Osteoblast (primary cell): Measurements from ENCODE around the gene CDIPT. TPM values are rescaled to one million over a fixed set of nuclear protein-coding genes. Genes with fewer than 3 reads are reported as not detected.
A peak's percentile ranks its signal among the peaks of the same experiment; 100 is the strongest.

Experiments used
- DNase-seq: peaks from one replicate; pipeline ENCODE4 v3.0.0; 2011; ENCODE audit warnings: low spot score, mixed read lengths; ENCODE audit not compliant: insufficient read length; ENCODE audit errors: missing footprints
- H2AFZ ChIP-seq: 2 replicates; pipeline ENCODE4 v1.6.0; 2011; ENCODE audit warnings: mild to moderate bottlenecking, low read length
- H3K27ac ChIP-seq: 2 replicates; pipeline ENCODE4 v1.5.1; 2011; ENCODE audit warnings: mild to moderate bottlenecking, low read depth, low read length, moderate library complexity
- H3K27me3 ChIP-seq: 2 replicates; pipeline ENCODE4 v1.6.0; 2012; ENCODE audit warnings: mild to moderate bottlenecking, control low read depth, inconsistent platforms, low read length, moderate library complexity; ENCODE audit not compliant: insufficient read depth
- H3K36me3 ChIP-seq: 2 replicates; pipeline ENCODE4 v1.5.1; 2011; ENCODE audit warnings: mild to moderate bottlenecking, low read length, control low read depth, moderate library complexity; ENCODE audit not compliant: insufficient read depth
- H3K4me1 ChIP-seq: 2 replicates; pipeline ENCODE4 v1.5.1; 2011; ENCODE audit warnings: mild to moderate bottlenecking, low read length, control low read depth, moderate library complexity; ENCODE audit not compliant: insufficient read depth
- H3K4me2 ChIP-seq: 2 replicates; pipeline ENCODE4 v1.6.0; 2011; ENCODE audit warnings: mild to moderate bottlenecking, low read length; ENCODE audit not compliant: insufficient read depth
- H3K4me3 ChIP-seq: fragments of 200-600 bp; sonication (generic); 3 replicates; pipeline ENCODE4 v1.5.1; 2012; ENCODE audit warnings: mild to moderate bottlenecking, low read length, inconsistent platforms; ENCODE audit not compliant: insufficient read depth
- H3K79me2 ChIP-seq: 2 replicates; pipeline ENCODE4 v1.6.0; 2012; ENCODE audit warnings: mild to moderate bottlenecking, low read length, control low read depth, inconsistent platforms; ENCODE audit not compliant: insufficient read depth
- H3K9me3 ChIP-seq: 2 replicates; pipeline ENCODE4 v1.5.1; 2011; ENCODE audit warnings: low read depth, low read length, control low read depth
- H4K20me1 ChIP-seq: 2 replicates; pipeline ENCODE4 v1.6.0; 2012; ENCODE audit warnings: mild to moderate bottlenecking, low read length, control low read depth; ENCODE audit not compliant: insufficient read depth
- CTCF ChIP-seq: IDR thresholded peaks from 2 replicates; pipeline ENCODE4 v1.5.1; 2011; ENCODE audit warnings: mild to moderate bottlenecking, low read depth, low read length, moderate library complexity; ENCODE audit errors: extremely low read depth
- total RNA-seq: library from RNA; depleted of rRNA; stranded (reverse); fragments of >200 nt; gene quantifications from 2 replicates; pipeline ENCODE4 v1.2.3, GENCODE V29; 2012

The CDIPT gene
- total RNA-seq, 1 donor, result 105 TPM

DNA sequence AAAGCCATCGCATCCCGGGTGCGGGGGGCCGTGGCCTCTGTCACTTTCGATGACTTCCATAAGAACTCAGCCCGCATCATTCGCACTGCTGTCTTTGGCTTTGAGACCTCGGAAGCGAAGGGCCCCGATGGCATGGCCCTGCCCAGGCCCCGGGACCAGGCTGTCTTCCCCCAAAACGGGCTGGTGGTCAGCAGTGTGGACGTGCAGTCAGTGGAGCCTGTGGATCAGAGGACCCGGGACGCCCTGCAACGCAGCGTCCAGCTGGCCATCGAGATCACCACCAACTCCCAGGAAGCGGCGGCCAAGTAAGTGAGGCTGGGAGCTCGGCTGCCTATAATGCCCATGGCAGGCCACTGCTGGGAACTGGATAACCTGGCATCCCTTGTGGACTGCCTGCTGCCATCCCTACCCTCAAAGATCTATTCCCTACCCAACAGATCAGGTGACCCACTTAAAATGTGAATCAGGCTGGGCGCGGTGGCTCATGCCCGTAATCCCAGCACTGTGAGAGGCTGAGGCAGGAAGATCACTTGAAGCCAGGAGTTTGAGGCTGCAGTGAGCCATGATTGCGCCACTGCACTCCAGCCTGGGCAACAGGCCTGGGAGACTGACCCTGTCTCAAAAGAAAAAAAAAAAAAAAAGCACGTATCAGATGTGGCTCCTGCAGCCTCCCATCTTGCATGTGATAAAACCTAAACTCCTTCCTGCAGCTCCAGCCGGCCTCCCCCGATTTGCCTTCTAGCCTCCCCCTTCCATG is 18.3 kb downstream of the CDIPT start:
- no peak for TF ChIP-seq CTCF
- H3K4me2 ChIP-seq, result no peak overlapping the region
- H2AFZ ChIP-seq, result no peak overlapping the region
- peaks cover 12% of the 10 kb centered on the region for H4K20me1 ChIP-seq
- H3K4me3 ChIP-seq, result no peak overlapping the region
- DNase-seq, result peak; percentile 62
- H3K4me1 ChIP-seq, result no peaks in the 10 kb centered on the region
- no peaks in the 10 kb centered on the region for H3K9me3 ChIP-seq
- no peaks in the 10 kb centered on the region for H3K27me3 ChIP-seq
- peaks cover 81% of the 10 kb centered on the region for H3K36me3 ChIP-seq
- H3K27ac ChIP-seq, result no peak overlapping the region
- no peaks in the 10 kb centered on the region for H3K79me2 ChIP-seq

GRCh38 chr16:29843931-29844330 is 19.1 kb downstream of the CDIPT start:
- Histone ChIP-seq H3K9me3 (no peaks in the 10 kb centered on the region), H4K20me1 (peaks cover 10% of the 10 kb centered on the region), H2AFZ (no peak overlapping the region), H3K4me1 (no peaks in the 10 kb centered on the region), H3K27me3 (no peaks in the 10 kb centered on the region), H3K79me2 (no peaks in the 10 kb centered on the region), H3K27ac (no peak overlapping the region), H3K36me3 (peaks cover 83% of the 10 kb centered on the region), H3K4me2 (no peak overlapping the region), H3K4me3 (no peak overlapping the region)
- no peak for TF ChIP-seq CTCF
- DNase-seq, result peak; percentile 44

- Histone ChIP-seq H2AFZ (no peak overlapping the region), H3K9me3 (no peaks in the 10 kb centered on the region), H3K4me3 (no peak overlapping the region), H3K79me2 (no peaks in the 10 kb centered on the region), H3K27ac (no peak overlapping the region), H3K36me3 (peaks cover 87% of the 10 kb centered on the region), H3K4me2 (no peak overlapping the region), H4K20me1 (peaks cover 10% of the 10 kb centered on the region), H3K27me3 (no peaks in the 10 kb centered on the region), H3K4me1 (no peaks in the 10 kb centered on the region)
- peak; percentile 10 for TF ChIP-seq CTCF
- DNase-seq, result peak; percentile 37
Observed at GRCh38 chr16:29842732-29843346, 20.2 kb downstream of the CDIPT start.

DNA sequence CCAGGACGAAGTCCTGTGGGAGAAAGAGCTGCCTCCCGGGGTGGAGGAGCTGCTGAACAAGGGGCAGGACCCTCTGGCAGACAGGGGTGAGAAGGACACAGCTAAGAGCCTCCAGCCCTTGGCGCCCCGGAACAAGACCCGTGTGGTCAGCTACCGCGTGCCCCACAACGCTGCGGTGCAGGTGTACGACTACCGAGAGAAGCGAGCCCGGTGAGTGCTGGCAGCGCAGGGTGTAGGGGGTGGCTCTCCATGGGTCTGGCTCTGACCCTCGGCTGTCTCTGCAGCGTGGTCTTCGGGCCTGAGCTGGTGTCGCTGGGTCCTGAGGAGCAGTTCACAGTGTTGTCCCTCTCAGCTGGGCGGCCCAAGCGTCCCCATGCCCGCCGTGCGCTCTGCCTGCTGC is 21.4 kb downstream of the CDIPT start:
- Histone ChIP-seq H3K36me3 (peaks cover 88% of the 10 kb centered on the region), H3K9me3 (no peaks in the 10 kb centered on the region), H3K27ac (no peak overlapping the region), H3K27me3 (no peaks in the 10 kb centered on the region), H3K4me1 (no peaks in the 10 kb centered on the region), H4K20me1 (peaks cover 13% of the 10 kb centered on the region), H2AFZ (no peak overlapping the region), H3K4me2 (no peak overlapping the region), H3K79me2 (peaks cover 2% of the 10 kb centered on the region), H3K4me3 (no peak overlapping the region)
- TF ChIP-seq CTCF, result no peak
- DNase-seq, result peak; percentile 29
